Stimulated activated CD8-positive, alpha-beta memory T cell treated with anti-CD3 and anti-CD28 coated beads, Interleukin-7, amount 100 ng/mL, for 24 hours (primary cell): ENCODE measurements around the gene MAP2K4.
"Not testable (repeated sequence)": the region's sequence is repeated elsewhere in the genome, so short reads cannot be mapped to it uniquely, and the experiment has no call there.

Source experiments
- DNase-seq: peaks from one replicate; pipeline ENCODE4 v3.0.0-alpha.2; 2020; ENCODE audit warnings: low read depth

Gene MAP2K4

GRCh38 chr17:12162187-12162586, 141.5 kb downstream of the MAP2K4 start:
- not testable (repeated sequence) for DNase-seq

GRCh38 chr17:12164085-12164484, 143.4 kb downstream of the MAP2K4 start:
- DNase-seq, result no peak

- no peak for DNase-seq
These were observed 158.1 kb downstream of the MAP2K4 start for GRCh38 chr17:12178644-12179330.

- DNase-seq, result no peak
These were observed 160.1 kb downstream of the MAP2K4 start for GRCh38 chr17:12180644-12181261.

- no peak for DNase-seq
These were observed 167.0 kb downstream of the MAP2K4 start for GRCh38 chr17:12187658-12188057.

- no peak for DNase-seq
These were observed 172.6 kb downstream of the MAP2K4 start for GRCh38 chr17:12193144-12193735.
